Stimulated activated effector memory CD8-positive, alpha-beta T cell treated with anti-CD3 and anti-CD28 coated beads, Interleukin-12 subunit alpha, Interleukin-12 subunit beta, amount 100 ng/mL, for 72 hours (primary cell): ENCODE measurements around the gene TBC1D25.

Source experiments
- ATAC-seq: fragments of 150-1000 bp; cut with Tn5 transposase; 2 replicates; pipeline ENCODE4 v1.10.0; 2021
- DNase-seq, 2 donors: peaks; one replicate each; pipeline ENCODE4 v3.0.0; 2021 to 2022; ENCODE audit warnings: low spot score in 2 of 2
- H3K27ac Mint-ChIP-seq: one replicate; pipeline ENCODE4 v1.8.0; 2022; ENCODE audit warnings: mild to moderate bottlenecking, mixed read lengths
- H3K36me3 Mint-ChIP-seq: one replicate; pipeline ENCODE4 v1.8.0; 2022; ENCODE audit warnings: mild to moderate bottlenecking, mixed read lengths
- H3K4me1 Mint-ChIP-seq: one replicate; pipeline ENCODE4 v1.8.0; 2022; ENCODE audit warnings: mixed read lengths
- H3K4me3 Mint-ChIP-seq: one replicate; pipeline ENCODE4 v1.8.0; 2022; ENCODE audit warnings: mild to moderate bottlenecking, mixed read lengths
- H3K9me3 Mint-ChIP-seq: one replicate; pipeline ENCODE4 v1.8.0; 2022; ENCODE audit warnings: mixed read lengths

The TBC1D25 gene

GRCh38 chrX:48569958-48570357 is 30.4 kb downstream of the TBC1D25 start:
- Mint-ChIP-seq H3K36me3 (peaks cover 21% of the 10 kb centered on the region), H3K27ac (peak overlapping the region; percentile 61), H3K4me3 (no peak overlapping the region), H3K4me1 (peaks cover 8% of the 10 kb centered on the region), H3K9me3 (no peaks in the 10 kb centered on the region)
- DNase-seq (peak in 1 of 2 donors; percentile 56), ATAC-seq (peak; percentile 86)

- Mint-ChIP-seq H3K9me3 (no peaks in the 10 kb centered on the region), H3K4me1 (peaks cover 24% of the 10 kb centered on the region), H3K27ac (peak overlapping the region; percentile 100), H3K36me3 (peaks cover 53% of the 10 kb centered on the region), H3K4me3 (peak overlapping the region; percentile 94)
- no peak for DNase-seq
- peak; percentile 2 for ATAC-seq
Observed at GRCh38 chrX:48573690-48574269, 34.3 kb downstream of the TBC1D25 start.

GRCh38 chrX:48574270-48575266 is 35.1 kb downstream of the TBC1D25 start, which contains the start of gene RBM3:
Gene RBM3 (plus strand): TSS chrX:48574484. CDS start chrX:48575181, 697 bp downstream.
- Mint-ChIP-seq H3K9me3 (no peaks in the 10 kb centered on the region), H3K4me1 (peaks cover 29% of the 10 kb centered on the region), H3K4me3 (peak within 1 kb of the TSS; percentile 94), H3K36me3 (peaks cover 61% of the 10 kb centered on the region), H3K27ac (peak within 1 kb of the TSS; percentile 100)
- DNase-seq: peak; percentile 61 to 92
- peak; percentile 91 for ATAC-seq

- H3K27ac Mint-ChIP-seq: peak overlapping the region; percentile 100
- peak overlapping the region; percentile 94 for H3K4me3 Mint-ChIP-seq
- H3K36me3 Mint-ChIP-seq: peaks cover 67% of the 10 kb centered on the region
- H3K9me3 Mint-ChIP-seq: no peaks in the 10 kb centered on the region
- ATAC-seq: no peak
- no peak for DNase-seq
- H3K4me1 Mint-ChIP-seq: peaks cover 29% of the 10 kb centered on the region
Observed at GRCh38 chrX:48575642-48576041, 36.1 kb downstream of the TBC1D25 start.

GRCh38 chrX:48576108-48576507 is 36.6 kb downstream of the TBC1D25 start:
- H3K9me3 Mint-ChIP-seq: no peaks in the 10 kb centered on the region
- ATAC-seq (no peak), DNase-seq (no peak)
- peaks cover 29% of the 10 kb centered on the region for H3K4me1 Mint-ChIP-seq
- peak overlapping the region; percentile 94 for H3K4me3 Mint-ChIP-seq
- H3K36me3 Mint-ChIP-seq: peaks cover 67% of the 10 kb centered on the region
- peak overlapping the region; percentile 100 for H3K27ac Mint-ChIP-seq

- Mint-ChIP-seq H3K4me1 (peaks cover 26% of the 10 kb centered on the region), H3K4me3 (no peak overlapping the region), H3K36me3 (peaks cover 65% of the 10 kb centered on the region), H3K27ac (peak overlapping the region; percentile 64), H3K9me3 (no peaks in the 10 kb centered on the region)
- no peak for DNase-seq
- ATAC-seq: no peak
Observed at GRCh38 chrX:48578661-48579128, 39.2 kb downstream of the TBC1D25 start.

GRCh38 chrX:48579259-48579658 is 39.7 kb downstream of the TBC1D25 start:
- Mint-ChIP-seq H3K36me3 (peaks cover 60% of the 10 kb centered on the region), H3K27ac (peak overlapping the region; percentile 64), H3K4me3 (no peak overlapping the region), H3K4me1 (peaks cover 21% of the 10 kb centered on the region), H3K9me3 (no peaks in the 10 kb centered on the region)
- no peak for ATAC-seq
- DNase-seq: no peak

- no peak overlapping the region for H3K27ac Mint-ChIP-seq
- no peak overlapping the region for H3K4me3 Mint-ChIP-seq
- DNase-seq (no peak), ATAC-seq (no peak)
- peaks cover 46% of the 10 kb centered on the region for H3K36me3 Mint-ChIP-seq
- no peaks in the 10 kb centered on the region for H3K9me3 Mint-ChIP-seq
- peaks cover 17% of the 10 kb centered on the region for H3K4me1 Mint-ChIP-seq
Observed at GRCh38 chrX:48580662-48581061, 41.1 kb downstream of the TBC1D25 start.

GRCh38 chrX:48584698-48585097 is 45.2 kb downstream of the TBC1D25 start:
- H3K4me1 Mint-ChIP-seq: no peaks in the 10 kb centered on the region
- H3K36me3 Mint-ChIP-seq: peaks cover 5% of the 10 kb centered on the region
- H3K27ac Mint-ChIP-seq: no peak overlapping the region
- no peak overlapping the region for H3K4me3 Mint-ChIP-seq
- no peaks in the 10 kb centered on the region for H3K9me3 Mint-ChIP-seq
- peak; percentile 44 for ATAC-seq
- no peak for DNase-seq

GRCh38 chrX:48589482-48590162 is 50.1 kb downstream of the TBC1D25 start:
- H3K4me3 Mint-ChIP-seq: no peak overlapping the region
- ATAC-seq (no peak), DNase-seq (no peak)
- peak overlapping the region; percentile 34 for H3K27ac Mint-ChIP-seq
- no peaks in the 10 kb centered on the region for H3K9me3 Mint-ChIP-seq
- H3K36me3 Mint-ChIP-seq: no peaks in the 10 kb centered on the region
- H3K4me1 Mint-ChIP-seq: no peaks in the 10 kb centered on the region

GRCh38 chrX:48590203-48591103 is 50.9 kb downstream of the TBC1D25 start:
- H3K36me3 Mint-ChIP-seq: no peaks in the 10 kb centered on the region
- H3K9me3 Mint-ChIP-seq: no peaks in the 10 kb centered on the region
- H3K4me3 Mint-ChIP-seq: no peak overlapping the region
- H3K4me1 Mint-ChIP-seq: no peaks in the 10 kb centered on the region
- DNase-seq (no peak), ATAC-seq (no peak)
- H3K27ac Mint-ChIP-seq: no peak overlapping the region

- no peaks in the 10 kb centered on the region for H3K9me3 Mint-ChIP-seq
- H3K27ac Mint-ChIP-seq: no peak overlapping the region
- H3K4me1 Mint-ChIP-seq: no peaks in the 10 kb centered on the region
- DNase-seq: no peak
- ATAC-seq: no peak
- no peaks in the 10 kb centered on the region for H3K36me3 Mint-ChIP-seq
- no peak overlapping the region for H3K4me3 Mint-ChIP-seq
Observed at GRCh38 chrX:48591255-48591791, 51.8 kb downstream of the TBC1D25 start.

- DNase-seq: no peak
- H3K36me3 Mint-ChIP-seq: peaks cover 9% of the 10 kb centered on the region
- ATAC-seq: no peak
- H3K4me1 Mint-ChIP-seq: peaks cover 9% of the 10 kb centered on the region
- no peaks in the 10 kb centered on the region for H3K9me3 Mint-ChIP-seq
- H3K27ac Mint-ChIP-seq: no peak overlapping the region
- no peak overlapping the region for H3K4me3 Mint-ChIP-seq
Observed at GRCh38 chrX:48592971-48593370, 53.5 kb downstream of the TBC1D25 start.

GRCh38 chrX:48595929-48596328 is 56.4 kb downstream of the TBC1D25 start:
- Mint-ChIP-seq H3K4me1 (peaks cover 18% of the 10 kb centered on the region), H3K4me3 (no peak overlapping the region), H3K36me3 (peaks cover 17% of the 10 kb centered on the region), H3K9me3 (no peaks in the 10 kb centered on the region), H3K27ac (no peak overlapping the region)
- no peak for DNase-seq
- ATAC-seq: no peak
